ENCODE results near the gene SPIRE2.
"Not testable (repeated sequence)": the region's sequence is repeated elsewhere in the genome, so short reads cannot be mapped to it uniquely, and the experiment has no call there.

The SPIRE2 gene

DNA sequence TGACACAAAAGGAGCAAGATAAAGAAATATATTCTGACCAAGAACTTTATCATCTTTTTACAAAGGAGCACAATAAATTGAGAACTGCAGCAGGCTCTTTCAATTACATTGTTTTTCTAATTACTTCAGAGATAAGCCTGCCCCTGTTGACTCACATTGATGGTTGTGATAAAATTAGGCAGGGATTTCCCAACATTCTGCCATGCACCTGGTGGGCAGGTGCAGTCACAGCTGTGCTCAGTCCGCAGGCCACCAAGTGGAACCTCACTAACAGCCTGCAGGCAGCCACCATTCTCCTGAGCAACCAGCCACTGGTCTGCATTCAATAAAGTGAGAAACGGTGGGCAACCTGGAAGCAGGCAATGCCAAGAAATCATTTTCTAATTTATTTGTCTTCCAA is 17.0 kb upstream of the SPIRE2 start:
- DNase-seq (ENCODE audit: low spot score): peak; percentile 81

DNA sequence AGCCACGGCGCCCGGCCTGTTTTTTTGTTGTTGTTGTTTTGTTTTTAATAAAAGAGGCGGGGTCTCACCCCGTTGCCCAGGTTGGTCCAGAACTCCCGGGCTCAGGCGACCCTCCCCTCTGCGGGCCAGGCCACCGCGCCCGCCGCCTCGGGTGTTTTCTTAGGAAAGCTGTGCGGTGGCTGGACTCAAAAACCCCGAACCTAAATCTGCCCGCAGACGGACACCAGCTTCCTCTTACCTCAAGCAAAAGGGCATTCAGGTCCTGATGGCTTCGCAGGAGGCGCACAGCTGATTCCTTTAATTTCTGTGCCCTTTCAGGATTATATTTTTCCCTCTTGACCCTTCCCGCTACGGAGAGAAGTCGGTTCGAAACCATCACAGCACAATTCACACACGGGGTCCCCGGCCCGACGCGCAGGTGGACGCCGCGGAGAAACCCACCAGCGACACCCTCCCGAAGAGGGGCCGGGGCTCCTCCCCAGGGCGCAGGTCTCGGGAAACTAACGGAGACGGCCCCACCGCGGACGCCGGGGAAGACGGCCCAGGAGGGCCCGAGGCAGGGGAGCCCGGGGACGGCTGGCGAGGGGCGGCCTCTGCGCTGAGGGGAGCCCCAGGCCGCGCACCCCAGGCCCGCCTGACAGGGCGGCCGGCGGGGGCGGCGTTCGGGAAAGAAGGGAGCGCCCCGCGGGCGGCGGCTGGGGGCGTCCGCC is 12.5 kb upstream of the SPIRE2 start:
- peak; percentile 47 for DNase-seq (ENCODE audit: low spot score)

GRCh38 chr16:89818851-89819403 is 9.3 kb upstream of the SPIRE2 start:
- DNase-seq (ENCODE audit: low spot score): not testable (repeated sequence)

DNA sequence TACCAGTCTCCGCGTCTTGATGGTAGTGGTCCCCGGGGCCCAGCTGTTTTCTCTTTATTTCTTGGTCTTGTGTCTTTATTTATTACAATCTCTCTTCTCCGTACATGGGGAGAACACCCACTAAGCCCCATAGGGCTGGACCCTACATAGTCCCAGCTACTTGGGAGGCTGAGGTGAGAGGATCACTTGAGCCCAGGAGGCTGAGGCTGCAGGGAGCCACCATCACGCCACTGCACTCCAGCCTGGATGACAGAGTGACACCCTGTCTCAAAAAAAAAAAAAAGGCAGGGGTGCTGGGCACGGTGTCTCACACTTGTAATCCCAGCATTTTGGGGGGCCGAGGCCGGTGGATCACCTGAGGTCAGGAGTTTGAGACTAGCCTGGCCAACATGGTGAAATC is 8.8 kb upstream of the SPIRE2 start:
- DNase-seq (ENCODE audit: low spot score): not testable (repeated sequence)

DNA sequence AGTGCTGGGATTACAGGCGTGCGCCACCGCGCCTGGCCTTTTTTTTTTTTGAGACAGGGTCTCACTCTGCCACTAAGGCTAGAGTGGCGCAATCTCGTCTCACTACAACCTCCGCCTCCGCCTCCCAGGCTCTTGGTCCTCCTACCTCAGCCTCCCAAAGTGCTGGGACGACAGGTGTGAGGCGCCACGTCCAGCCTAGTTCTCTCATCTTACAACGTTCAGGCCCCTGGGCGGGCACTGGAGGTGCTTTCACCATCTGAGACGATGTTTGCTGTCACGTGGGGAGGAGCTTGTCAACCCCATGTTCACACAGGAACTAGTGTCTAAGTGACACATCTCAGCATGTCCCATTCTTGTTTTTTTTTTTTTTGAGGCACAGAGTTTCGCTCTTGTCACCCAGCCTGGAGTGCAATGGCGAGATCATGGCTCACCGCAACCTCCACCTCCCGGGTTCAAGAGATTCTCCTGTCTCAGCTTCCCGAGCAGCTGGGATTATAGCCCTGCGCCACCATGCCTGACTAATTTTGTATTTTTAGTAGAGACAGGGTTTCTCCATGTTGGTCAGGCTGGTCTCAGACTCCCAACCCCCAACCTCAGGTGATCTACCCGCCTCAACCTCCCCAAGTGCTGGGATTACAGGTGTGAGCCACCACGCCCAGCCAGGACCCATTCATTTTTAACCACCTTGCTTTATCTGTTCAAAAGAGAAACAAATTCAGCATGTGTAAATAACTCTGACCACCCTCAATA is 6.7 kb upstream of the SPIRE2 start:
- DNase-seq (ENCODE audit: low spot score): no peak

DNA sequence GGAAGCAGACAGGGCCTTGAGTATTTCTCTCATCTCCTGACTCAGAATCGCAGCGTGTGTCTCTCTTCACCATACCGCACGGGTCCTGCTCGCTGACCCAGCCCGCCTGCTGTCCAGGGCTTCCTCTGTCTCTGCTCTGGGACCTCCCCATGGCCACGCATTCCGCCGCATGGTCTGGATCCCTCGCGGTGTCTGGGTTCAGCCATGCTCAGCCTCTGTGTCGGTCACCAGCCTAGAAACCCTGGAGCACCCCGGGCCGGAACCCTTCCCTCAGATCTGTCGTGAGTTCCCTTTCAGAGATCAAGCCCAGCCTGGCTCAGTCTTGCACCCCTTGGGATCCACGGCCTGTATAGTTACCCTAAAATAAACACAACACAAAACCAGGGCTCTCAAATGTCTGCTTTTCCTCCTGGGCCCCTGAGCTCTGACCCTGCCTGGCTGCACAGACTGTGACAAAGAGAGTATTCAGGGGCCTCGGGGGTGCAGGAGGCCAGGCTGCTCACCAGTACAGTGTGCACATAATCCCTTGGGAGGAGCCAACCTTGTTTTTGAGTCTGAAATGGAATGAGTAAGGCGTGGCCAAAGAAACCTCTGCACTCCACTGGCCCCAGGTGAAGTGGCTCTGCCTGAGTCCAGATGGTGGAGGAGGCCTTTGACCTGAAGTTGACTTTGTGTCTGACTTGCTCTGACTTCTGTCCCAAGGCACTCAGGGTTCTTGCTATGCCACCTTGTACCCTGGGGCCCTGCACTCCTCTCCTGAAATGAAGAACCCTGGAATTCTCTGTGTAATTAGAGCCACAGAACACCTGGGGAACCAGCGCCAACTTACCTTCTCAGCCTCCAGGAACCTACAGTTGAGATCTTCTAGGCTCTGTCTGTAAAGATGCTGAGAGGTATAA is 5.8 kb upstream of the SPIRE2 start:
- no peak for DNase-seq (ENCODE audit: low spot score)

DNA sequence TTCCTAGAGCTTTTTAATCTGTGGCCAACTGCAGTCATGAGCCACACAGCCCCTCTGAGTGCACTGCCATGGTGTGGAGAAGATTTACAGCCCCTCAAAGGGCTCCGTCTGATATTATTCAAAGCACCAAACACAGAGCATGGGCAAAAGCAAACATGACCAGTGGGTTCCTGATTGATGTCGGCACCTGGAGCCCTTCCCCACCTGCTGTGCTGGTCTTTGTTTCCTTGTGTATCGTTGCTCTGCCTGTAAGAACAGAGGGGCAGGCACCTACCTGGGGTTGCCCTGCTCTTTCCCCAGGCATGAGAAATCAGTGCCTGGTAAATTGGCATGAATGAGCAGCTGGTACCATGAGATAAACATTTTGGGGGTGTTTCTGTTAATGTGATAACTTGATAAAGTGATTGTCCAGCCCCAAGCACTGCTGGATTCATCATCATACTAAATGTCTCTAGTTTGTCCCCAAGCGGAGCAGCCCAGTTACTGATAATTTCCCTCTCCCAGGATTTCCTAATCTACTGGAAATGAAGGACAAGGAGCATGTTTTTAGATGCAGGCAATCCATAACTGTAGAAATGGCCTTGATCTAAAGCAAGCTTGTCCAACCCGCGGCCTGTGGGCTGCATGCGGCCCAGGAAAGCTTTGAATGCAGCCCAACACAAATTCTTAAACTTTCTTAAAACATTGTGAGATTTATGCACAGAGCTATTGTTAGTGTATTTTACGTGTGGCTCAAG is 5.0 kb upstream of the SPIRE2 start:
- DNase-seq (ENCODE audit: low spot score): no peak

- DNase-seq (ENCODE audit: low spot score): not testable (repeated sequence)
Measured at GRCh38 chr16:89823824-89824148, 4.5 kb upstream of the SPIRE2 start.

DNA sequence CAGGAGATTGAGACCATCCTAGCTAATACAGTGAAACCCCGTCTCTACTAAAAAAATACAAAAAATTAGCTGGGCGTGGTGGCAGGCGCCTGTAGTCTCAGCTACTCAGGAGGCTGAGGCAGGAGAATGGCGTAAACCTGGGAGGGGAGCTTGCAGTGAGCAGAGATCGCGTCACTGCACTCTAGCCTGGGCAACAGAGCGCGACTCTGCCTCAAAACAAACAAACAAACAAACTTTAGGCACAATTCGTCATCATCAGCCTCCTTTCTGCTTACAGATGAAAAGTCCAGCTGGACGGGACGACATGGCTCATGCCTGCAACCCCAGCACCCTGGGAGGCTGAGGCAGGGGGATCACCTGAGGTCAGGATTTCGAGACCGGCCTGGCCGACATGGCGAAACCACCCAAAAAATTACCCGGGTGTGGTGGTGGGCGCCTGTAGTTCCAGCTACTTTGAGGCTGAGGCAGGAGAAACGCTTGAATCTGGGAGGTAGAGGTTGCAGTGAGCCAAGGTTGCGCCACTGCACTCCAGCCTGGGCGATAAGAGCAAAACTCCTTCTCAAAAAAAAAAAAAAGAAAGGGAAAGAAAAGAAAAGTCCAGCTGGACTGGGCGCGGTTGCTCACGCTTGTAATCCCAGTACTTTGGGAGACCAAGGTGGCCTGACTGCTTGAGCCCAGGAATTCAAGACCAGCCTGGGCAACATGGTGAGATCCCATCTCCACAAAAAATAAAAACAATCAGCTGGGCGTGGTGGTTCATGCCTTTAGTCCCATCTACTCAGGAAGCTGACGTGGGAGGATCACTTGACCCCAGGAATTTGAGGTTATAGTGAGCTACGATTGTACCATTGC is 1.5 kb upstream of the SPIRE2 start:
- no peak for DNase-seq (ENCODE audit: low spot score)

- DNase-seq (ENCODE audit: low spot score): no peak
Measured at GRCh38 chr16:89827383-89828198, 684 bp upstream of the SPIRE2 start.

- no peak for DNase-seq (ENCODE audit: low spot score)
Measured at GRCh38 chr16:89828870-89829629, 775 bp downstream of the SPIRE2 start.

GRCh38 chr16:89829630-89830437 is 1.6 kb downstream of the SPIRE2 start:
- no peak for DNase-seq (ENCODE audit: low spot score)

DNA sequence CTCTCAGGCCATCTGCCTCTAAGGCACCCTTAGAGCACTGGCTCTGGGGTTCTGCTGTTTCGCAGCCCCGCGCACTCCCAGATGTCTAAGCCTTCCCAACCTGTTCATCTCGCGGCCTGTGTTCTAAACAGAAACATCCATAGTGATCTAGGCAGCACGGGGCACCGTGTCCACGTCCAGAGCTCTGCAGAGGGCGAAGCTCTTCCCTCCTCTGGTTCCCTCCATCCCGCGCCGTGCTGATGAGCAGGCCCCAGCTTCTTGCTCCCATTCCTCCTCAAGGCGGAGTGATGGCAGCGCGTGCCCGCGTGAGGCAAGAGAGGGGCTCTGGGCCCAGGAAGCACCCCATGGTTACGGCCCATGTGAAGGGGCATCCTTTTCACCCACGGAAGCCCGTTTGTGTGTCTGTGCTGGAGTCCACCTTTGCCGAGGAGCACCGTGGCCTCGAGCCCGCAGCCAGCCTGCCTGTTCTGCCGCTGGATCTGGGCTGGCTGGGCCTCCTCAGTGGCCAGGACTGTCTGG is 3.6 kb downstream of the SPIRE2 start:
- DNase-seq (ENCODE audit: low spot score): no peak

DNA sequence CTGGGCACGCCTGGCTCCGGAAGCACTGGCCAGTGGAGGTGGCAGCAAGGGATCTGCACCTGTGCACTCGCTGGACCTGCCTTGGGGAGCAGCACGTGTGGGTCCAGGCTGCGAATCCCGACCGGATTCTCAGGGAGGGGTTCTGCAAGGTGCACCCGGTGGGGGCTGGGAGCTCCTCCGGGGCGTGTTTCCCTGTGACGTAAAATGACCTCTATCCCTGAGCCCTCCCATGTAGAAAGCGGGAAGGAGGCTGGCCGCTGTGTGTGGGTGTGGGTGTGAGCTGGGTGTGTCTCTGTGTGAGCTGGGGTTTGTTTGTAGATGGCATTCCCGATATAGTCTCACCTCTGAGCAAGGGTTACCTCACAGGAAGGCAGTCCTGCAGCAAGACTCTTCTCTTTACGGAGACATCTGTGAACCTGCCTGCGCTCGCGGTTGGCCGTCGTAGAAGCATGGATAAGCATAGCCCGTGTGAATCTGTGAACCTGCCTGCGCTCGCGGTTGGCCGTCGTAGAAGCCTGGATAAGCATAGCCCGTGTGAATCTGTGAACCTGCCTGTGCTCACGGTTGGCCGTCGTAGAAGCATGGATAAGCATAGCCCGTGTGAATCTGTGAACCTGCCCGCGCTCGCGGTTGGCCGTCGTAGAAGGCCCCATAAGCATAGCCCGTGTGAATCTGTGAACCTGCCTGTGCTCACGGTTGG is 5.5 kb downstream of the SPIRE2 start:
- DNase-seq (ENCODE audit: low spot score): not testable (repeated sequence)

GRCh38 chr16:89834813-89835363 is 6.6 kb downstream of the SPIRE2 start:
- DNase-seq (ENCODE audit: low spot score): not testable (repeated sequence)

GRCh38 chr16:89836484-89836883 is 8.2 kb downstream of the SPIRE2 start:
- not testable (repeated sequence) for DNase-seq (ENCODE audit: low spot score)

GRCh38 chr16:89837014-89837546 is 8.8 kb downstream of the SPIRE2 start:
- DNase-seq (ENCODE audit: low spot score): no peak
